Fibroblast of pulmonary artery (primary cell): ENCODE measurements around the gene RANBP10.

Experiments used
- DNase-seq: peaks from one replicate; pipeline ENCODE4 v3.0.0-alpha.2; 2010; ENCODE audit warnings: low read depth
- H3K4me3 ChIP-seq: replicated peaks from 2 replicates; pipeline ENCODE4 v1.5.1; 2011; ENCODE audit warnings: low read depth, mild to moderate bottlenecking, control low read depth, low read length, moderate library complexity
- CTCF ChIP-seq: IDR thresholded peaks from 2 replicates; pipeline ENCODE4 v1.5.1; 2011; ENCODE audit warnings: mild to moderate bottlenecking, control low read depth, low read length, inconsistent platforms; ENCODE audit errors: missing control alignments

RANBP10 gene

GRCh38 chr16:67805718-67806427 is 487 bp downstream of the RANBP10 start:
- no peak for TF ChIP-seq CTCF
- no peak for DNase-seq
- peak overlapping the region; percentile 96 for H3K4me3 ChIP-seq

- no peak for DNase-seq
- H3K4me3 ChIP-seq = peak overlapping the region; percentile 96
- no peak for TF ChIP-seq CTCF
Measured at GRCh38 chr16:67804853-67805542, 1.4 kb downstream of the RANBP10 start.

DNA sequence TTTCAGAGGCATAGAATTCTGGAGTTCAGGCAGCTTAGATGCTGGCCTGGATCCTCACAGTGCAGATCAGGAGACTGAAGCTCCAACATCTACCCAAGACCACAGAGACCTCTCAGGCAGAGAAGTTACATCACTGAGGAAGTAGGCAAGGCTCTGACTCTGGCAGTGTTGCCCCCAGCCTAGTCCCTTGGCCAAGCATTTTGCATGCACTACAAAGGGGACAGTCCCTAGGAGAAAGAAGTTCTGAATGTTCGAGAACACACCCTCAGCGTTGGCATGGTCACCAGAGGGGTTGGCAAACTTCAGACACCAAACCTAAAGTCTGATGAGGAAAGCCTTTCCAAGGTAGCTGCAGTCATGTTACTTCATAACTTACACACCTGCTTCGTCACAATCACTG is 2.5 kb downstream of the RANBP10 start:
- no peak for DNase-seq
- no peak overlapping the region for H3K4me3 ChIP-seq
- no peak for TF ChIP-seq CTCF

GRCh38 chr16:67801883-67802282 is 4.5 kb downstream of the RANBP10 start:
- TF ChIP-seq CTCF = no peak
- H3K4me3 ChIP-seq = no peak overlapping the region
- no peak for DNase-seq

GRCh38 chr16:67801241-67801640 is 5.1 kb downstream of the RANBP10 start:
- H3K4me3 ChIP-seq = no peak overlapping the region
- no peak for TF ChIP-seq CTCF
- DNase-seq = no peak

- no peak for TF ChIP-seq CTCF
- DNase-seq = no peak
- H3K4me3 ChIP-seq = no peak overlapping the region
Measured at GRCh38 chr16:67800338-67800926, 5.9 kb downstream of the RANBP10 start.
